Keratinocyte (primary cell): ENCODE measurements around the gene CNIH2. TPM values are rescaled to one million over a fixed set of nuclear protein-coding genes. Genes with fewer than 3 reads are reported as not detected.

ENCODE experiments used
- DNase-seq: peaks from one replicate; pipeline ENCODE4 v3.0.0-alpha.2; 2011; ENCODE audit warnings: low read depth, missing footprints, low spot score
- FAIRE-seq: peaks from 2 replicates; lab custom pipeline; 2011; peaks lifted over from hg19 to GRCh38; lab: Jason Lieb, UNC
- H2AFZ ChIP-seq: 2 replicates; pipeline ENCODE4 v1.6.0; 2012; ENCODE audit warnings: low read length, control low read depth, inconsistent platforms; ENCODE audit not compliant: control insufficient read depth
- H3K27ac ChIP-seq: 2 replicates; pipeline ENCODE4 v1.5.1; 2011; ENCODE audit warnings: low read length; ENCODE audit not compliant: control insufficient read depth, insufficient read depth
- H3K27me3 ChIP-seq: 3 replicates; pipeline ENCODE4 v1.6.0; 2011; ENCODE audit warnings: low read length; ENCODE audit not compliant: control insufficient read depth, insufficient read depth; ENCODE audit errors: extremely low read depth
- H3K36me3 ChIP-seq, 2 experiments: 2 replicates in 1 of 2; 3 replicates in 1 of 2; pipeline ENCODE4 v1.5.1; 2011; ENCODE audit warnings: low read length in 2 of 2, mild to moderate bottlenecking in 1 of 2; ENCODE audit not compliant: control insufficient read depth in 2 of 2, insufficient read depth in 2 of 2; ENCODE audit errors: extremely low read depth in 1 of 2
- H3K4me1 ChIP-seq: 3 replicates; pipeline ENCODE4 v1.5.1; 2011; ENCODE audit warnings: low read length; ENCODE audit not compliant: control insufficient read depth, insufficient read depth; ENCODE audit errors: extremely low read depth
- H3K4me2 ChIP-seq: 3 replicates; pipeline ENCODE4 v1.6.0; 2011; ENCODE audit warnings: low read depth, low read length; ENCODE audit not compliant: control insufficient read depth, insufficient read depth; ENCODE audit errors: extremely low read depth
- H3K4me3 ChIP-seq, 3 experiments: fragments of 200-600 bp in 1 of 3; sonication (generic) in 1 of 3; 2 replicates in 2 of 3; 3 replicates in 1 of 3; pipeline ENCODE4 v1.5.1; 2011 to 2016; ENCODE audit warnings: low read length in 3 of 3, mild to moderate bottlenecking in 3 of 3, control low read depth in 2 of 3, inconsistent platforms in 1 of 3, low read depth in 1 of 3, mixed read lengths in 1 of 3, mixed run types in 1 of 3, moderate library complexity in 1 of 3; ENCODE audit not compliant: control insufficient read depth in 2 of 3, insufficient read depth in 2 of 3; ENCODE audit errors: extremely low read depth in 1 of 3
- H3K79me2 ChIP-seq: 2 replicates; pipeline ENCODE4 v1.6.0; 2012; ENCODE audit warnings: low read length; ENCODE audit not compliant: control insufficient read depth, insufficient read depth
- H3K9ac ChIP-seq: 3 replicates; pipeline ENCODE4 v1.6.0; 2011; ENCODE audit warnings: low read length; ENCODE audit not compliant: control insufficient read depth, insufficient read depth; ENCODE audit errors: extremely low read depth
- H3K9me1 ChIP-seq: 3 replicates; pipeline ENCODE4 v1.6.0; 2011; ENCODE audit warnings: low read length; ENCODE audit not compliant: control insufficient read depth, insufficient read depth; ENCODE audit errors: extremely low read depth
- H3K9me3 ChIP-seq: 2 replicates; pipeline ENCODE4 v1.5.1; 2012; ENCODE audit warnings: low read depth, low read length; ENCODE audit not compliant: control insufficient read depth
- H4K20me1 ChIP-seq: 3 replicates; pipeline ENCODE4 v1.6.0; 2011; ENCODE audit warnings: low read length; ENCODE audit not compliant: control insufficient read depth, insufficient read depth; ENCODE audit errors: extremely low read depth
- EZH2 ChIP-seq: IDR thresholded peaks from one replicate; pipeline ENCODE4 v1.6.1; 2012; ENCODE audit warnings: inconsistent platforms, mild to moderate bottlenecking, low read length, moderate library complexity
- dilution Hi-C: fragments of 300-500 bp; cut with MboI; formaldehyde crosslinking; loops from one replicate; pipeline ENCODE4 v1.7.0; 2020; ENCODE audit warnings: low sequenced_read_pairs; ENCODE audit not compliant: extremely low pct_ligation_motif_present
- polyA plus RNA-seq, 5 experiments: library from polyadenylated mRNA; depleted of rRNA in 3 of 5; stranded (reverse) in 3 of 5; stranded (forward) in 1 of 5; unstranded in 1 of 5; fragments of >200 nt; gene quantifications; 1 replicate in 1 of 5; 2 replicates in 3 of 5; 3 replicates in 1 of 5; pipeline versions ENCODE4 v1.2.1 to v1.2.3, GENCODE V29; 2011 to 2012; ENCODE audit warnings: missing spikeins in 2 of 5, low read depth in 1 of 5, low replicate concordance in 1 of 5
- TF ChIP-seq, protein P1 (sequence below), 3 experiments: IDR thresholded peaks in 1 of 3; conservative IDR thresholded peaks in 1 of 3; optimal IDR thresholded peaks in 1 of 3; 2 replicates in 2 of 3; 3 replicates in 1 of 3; pipeline versions ENCODE3 to v1.5.1; 2011; ENCODE audit warnings: low read length in 3 of 3, mild to moderate bottlenecking in 3 of 3, moderate library complexity in 2 of 3, control low read depth in 1 of 3, inconsistent platforms in 1 of 3; ENCODE audit not compliant: insufficient read depth in 2 of 3; ENCODE audit errors: extremely low read depth in 1 of 3

CNIH2 gene
- polyA plus RNA-seq, 1 donor (not counting 4 experiments of a cell fraction or from before 2014, with no cell fraction given), result 0.17 TPM

- DNase-seq (no peak), FAIRE-seq (no peak)
- H3K27me3 ChIP-seq, result peaks cover 29% of the 10 kb centered on the region
- H4K20me1 ChIP-seq, result no peaks in the 10 kb centered on the region
- no peaks in the 10 kb centered on the region for H3K9me1 ChIP-seq
- dilution Hi-C loops, result no loop called here
- no peaks in the 10 kb centered on the region for H3K36me3 ChIP-seq
- H3K9ac ChIP-seq, result no peak overlapping the region
- no peak overlapping the region for H3K4me2 ChIP-seq
- no peaks in the 10 kb centered on the region for H3K79me2 ChIP-seq
- no peak overlapping the region for H3K27ac ChIP-seq
- H3K4me1 ChIP-seq, result peaks cover 5% of the 10 kb centered on the region
- no peaks in the 10 kb centered on the region for H3K9me3 ChIP-seq
- TF ChIP-seq, protein P1, sequence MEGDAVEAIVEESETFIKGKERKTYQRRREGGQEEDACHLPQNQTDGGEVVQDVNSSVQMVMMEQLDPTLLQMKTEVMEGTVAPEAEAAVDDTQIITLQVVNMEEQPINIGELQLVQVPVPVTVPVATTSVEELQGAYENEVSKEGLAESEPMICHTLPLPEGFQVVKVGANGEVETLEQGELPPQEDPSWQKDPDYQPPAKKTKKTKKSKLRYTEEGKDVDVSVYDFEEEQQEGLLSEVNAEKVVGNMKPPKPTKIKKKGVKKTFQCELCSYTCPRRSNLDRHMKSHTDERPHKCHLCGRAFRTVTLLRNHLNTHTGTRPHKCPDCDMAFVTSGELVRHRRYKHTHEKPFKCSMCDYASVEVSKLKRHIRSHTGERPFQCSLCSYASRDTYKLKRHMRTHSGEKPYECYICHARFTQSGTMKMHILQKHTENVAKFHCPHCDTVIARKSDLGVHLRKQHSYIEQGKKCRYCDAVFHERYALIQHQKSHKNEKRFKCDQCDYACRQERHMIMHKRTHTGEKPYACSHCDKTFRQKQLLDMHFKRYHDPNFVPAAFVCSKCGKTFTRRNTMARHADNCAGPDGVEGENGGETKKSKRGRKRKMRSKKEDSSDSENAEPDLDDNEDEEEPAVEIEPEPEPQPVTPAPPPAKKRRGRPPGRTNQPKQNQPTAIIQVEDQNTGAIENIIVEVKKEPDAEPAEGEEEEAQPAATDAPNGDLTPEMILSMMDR (optimal IDR thresholded peaks at IDR 0.05 in 1 of 3, IDR thresholded peaks at IDR 0.05 in 1 of 3, conservative IDR thresholded peaks at IDR 0.05 in 1 of 3; ENCODE audit: extremely low read depth in 1 of 3, insufficient read depth in 2 of 3, low read length in 3 of 3), result no peak
- no peak for TF ChIP-seq EZH2
- H2AFZ ChIP-seq, result no peak overlapping the region
- H3K4me3 ChIP-seq, result no peak overlapping the region
Observed at GRCh38 chr11:66294626-66295620, 16.9 kb downstream of the CNIH2 start.

DNA sequence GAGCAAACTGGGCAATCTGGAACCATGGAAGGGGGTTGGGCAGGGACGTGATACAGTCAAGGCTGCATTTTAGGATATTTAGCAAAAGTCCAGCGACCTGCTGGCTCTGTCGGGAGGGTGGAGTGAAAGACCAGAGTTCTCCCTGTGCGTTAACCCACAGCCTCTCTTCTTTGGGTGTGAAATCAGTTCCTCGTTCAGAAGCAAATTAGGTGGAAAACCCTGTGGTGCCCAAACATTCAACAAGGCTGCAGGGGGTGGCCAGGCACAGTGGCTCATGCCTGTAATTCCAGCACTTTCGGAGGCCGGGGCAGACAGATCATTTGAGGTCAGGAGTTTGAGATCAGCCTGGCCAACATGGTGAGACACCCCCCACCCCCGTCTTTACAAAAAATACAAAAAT is 19.6 kb downstream of the CNIH2 start:
- Histone ChIP-seq H3K9me3 (no peaks in the 10 kb centered on the region), H3K79me2 (no peaks in the 10 kb centered on the region), H3K4me2 (no peak overlapping the region), H3K27ac (no peak overlapping the region), H3K9ac (no peak overlapping the region), H4K20me1 (no peaks in the 10 kb centered on the region), H3K4me3 (no peak overlapping the region), H3K9me1 (no peaks in the 10 kb centered on the region), H2AFZ (no peak overlapping the region), H3K27me3 (peaks cover 14% of the 10 kb centered on the region), H3K4me1 (no peaks in the 10 kb centered on the region), H3K36me3 (no peaks in the 10 kb centered on the region)
- DNase-seq (no peak), FAIRE-seq (no peak)
- dilution Hi-C loops, result no loop called here
- no peak for TF ChIP-seq EZH2
- TF ChIP-seq, protein P1 (optimal IDR thresholded peaks at IDR 0.05 in 1 of 3, IDR thresholded peaks at IDR 0.05 in 1 of 3, conservative IDR thresholded peaks at IDR 0.05 in 1 of 3; ENCODE audit: extremely low read depth in 1 of 3, insufficient read depth in 2 of 3, low read length in 3 of 3), result no peak
